Osteoblast (primary cell): ENCODE results near the gene PNPLA2. TPM values are rescaled to one million over a fixed set of nuclear protein-coding genes. Genes with fewer than 3 reads are reported as not detected.

Experiments used
- DNase-seq: peaks from one replicate; pipeline ENCODE4 v3.0.0; 2011; ENCODE audit warnings: low spot score, mixed read lengths; ENCODE audit not compliant: insufficient read length; ENCODE audit errors: missing footprints
- H2AFZ ChIP-seq: 2 replicates; pipeline ENCODE4 v1.6.0; 2011; ENCODE audit warnings: mild to moderate bottlenecking, low read length
- H3K27ac ChIP-seq: 2 replicates; pipeline ENCODE4 v1.5.1; 2011; ENCODE audit warnings: mild to moderate bottlenecking, low read depth, low read length, moderate library complexity
- H3K27me3 ChIP-seq: 2 replicates; pipeline ENCODE4 v1.6.0; 2012; ENCODE audit warnings: mild to moderate bottlenecking, control low read depth, inconsistent platforms, low read length, moderate library complexity; ENCODE audit not compliant: insufficient read depth
- H3K36me3 ChIP-seq: 2 replicates; pipeline ENCODE4 v1.5.1; 2011; ENCODE audit warnings: mild to moderate bottlenecking, low read length, control low read depth, moderate library complexity; ENCODE audit not compliant: insufficient read depth
- H3K4me1 ChIP-seq: 2 replicates; pipeline ENCODE4 v1.5.1; 2011; ENCODE audit warnings: mild to moderate bottlenecking, low read length, control low read depth, moderate library complexity; ENCODE audit not compliant: insufficient read depth
- H3K4me2 ChIP-seq: 2 replicates; pipeline ENCODE4 v1.6.0; 2011; ENCODE audit warnings: mild to moderate bottlenecking, low read length; ENCODE audit not compliant: insufficient read depth
- H3K4me3 ChIP-seq: fragments of 200-600 bp; sonication (generic); 3 replicates; pipeline ENCODE4 v1.5.1; 2012; ENCODE audit warnings: mild to moderate bottlenecking, low read length, inconsistent platforms; ENCODE audit not compliant: insufficient read depth
- H3K79me2 ChIP-seq: 2 replicates; pipeline ENCODE4 v1.6.0; 2012; ENCODE audit warnings: mild to moderate bottlenecking, low read length, control low read depth, inconsistent platforms; ENCODE audit not compliant: insufficient read depth
- H3K9me3 ChIP-seq: 2 replicates; pipeline ENCODE4 v1.5.1; 2011; ENCODE audit warnings: low read depth, low read length, control low read depth
- H4K20me1 ChIP-seq: 2 replicates; pipeline ENCODE4 v1.6.0; 2012; ENCODE audit warnings: mild to moderate bottlenecking, low read length, control low read depth; ENCODE audit not compliant: insufficient read depth
- total RNA-seq: library from RNA; depleted of rRNA; stranded (reverse); fragments of >200 nt; gene quantifications from 2 replicates; pipeline ENCODE4 v1.2.3, GENCODE V29; 2012
- TF ChIP-seq, protein P1 (sequence below): IDR thresholded peaks from 2 replicates; pipeline ENCODE4 v1.5.1; 2011; ENCODE audit warnings: mild to moderate bottlenecking, low read depth, low read length, moderate library complexity; ENCODE audit errors: extremely low read depth

PNPLA2 gene
- total RNA-seq, 1 donor: 32.6 TPM

DNA sequence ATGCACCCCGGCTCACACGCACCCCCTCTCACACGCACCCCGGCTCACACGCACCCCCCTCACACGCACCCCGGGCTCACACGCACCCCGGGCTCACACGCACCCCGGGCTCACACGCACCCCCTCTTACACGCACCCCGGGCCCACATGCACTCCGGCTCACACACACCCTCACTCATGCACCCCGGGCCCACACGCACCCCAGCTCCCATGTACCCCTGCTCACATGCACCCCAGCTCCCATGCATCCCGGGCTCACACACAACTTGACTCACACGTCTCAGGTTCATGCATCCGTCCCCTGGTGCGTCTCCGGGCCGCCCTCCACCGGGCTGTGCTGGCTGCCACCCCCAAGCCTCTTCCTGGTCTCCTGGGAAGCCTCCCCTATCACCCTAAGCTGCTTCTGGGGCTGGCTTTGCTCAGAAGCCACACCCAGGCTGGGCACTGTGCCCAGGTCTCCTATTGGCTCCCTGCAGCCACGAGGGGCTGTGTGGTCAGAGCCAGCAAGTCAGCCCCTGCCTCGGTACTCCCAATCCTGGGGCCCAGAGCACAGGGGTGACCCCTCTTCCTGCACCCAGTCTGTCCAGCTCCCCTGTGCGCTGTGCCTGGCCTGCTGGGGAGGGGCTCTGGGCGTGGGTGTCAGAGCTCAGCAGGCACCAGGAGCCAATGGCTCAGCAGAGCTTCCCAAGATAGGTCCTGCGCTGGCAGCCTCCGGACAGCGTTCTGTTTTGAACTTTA, 40.8 kb downstream of the PNPLA2 start:
- H3K27me3 ChIP-seq: no peaks in the 10 kb centered on the region
- peaks cover 7% of the 10 kb centered on the region for H3K4me1 ChIP-seq
- H4K20me1 ChIP-seq: peaks cover 60% of the 10 kb centered on the region
- H3K9me3 ChIP-seq: no peaks in the 10 kb centered on the region
- H3K4me3 ChIP-seq: peak overlapping the region; percentile 37
- H2AFZ ChIP-seq: no peak overlapping the region
- H3K27ac ChIP-seq: peak overlapping the region; percentile 70
- H3K79me2 ChIP-seq: peaks cover 68% of the 10 kb centered on the region
- H3K4me2 ChIP-seq: peak overlapping the region; percentile 56
- TF ChIP-seq, protein P1, sequence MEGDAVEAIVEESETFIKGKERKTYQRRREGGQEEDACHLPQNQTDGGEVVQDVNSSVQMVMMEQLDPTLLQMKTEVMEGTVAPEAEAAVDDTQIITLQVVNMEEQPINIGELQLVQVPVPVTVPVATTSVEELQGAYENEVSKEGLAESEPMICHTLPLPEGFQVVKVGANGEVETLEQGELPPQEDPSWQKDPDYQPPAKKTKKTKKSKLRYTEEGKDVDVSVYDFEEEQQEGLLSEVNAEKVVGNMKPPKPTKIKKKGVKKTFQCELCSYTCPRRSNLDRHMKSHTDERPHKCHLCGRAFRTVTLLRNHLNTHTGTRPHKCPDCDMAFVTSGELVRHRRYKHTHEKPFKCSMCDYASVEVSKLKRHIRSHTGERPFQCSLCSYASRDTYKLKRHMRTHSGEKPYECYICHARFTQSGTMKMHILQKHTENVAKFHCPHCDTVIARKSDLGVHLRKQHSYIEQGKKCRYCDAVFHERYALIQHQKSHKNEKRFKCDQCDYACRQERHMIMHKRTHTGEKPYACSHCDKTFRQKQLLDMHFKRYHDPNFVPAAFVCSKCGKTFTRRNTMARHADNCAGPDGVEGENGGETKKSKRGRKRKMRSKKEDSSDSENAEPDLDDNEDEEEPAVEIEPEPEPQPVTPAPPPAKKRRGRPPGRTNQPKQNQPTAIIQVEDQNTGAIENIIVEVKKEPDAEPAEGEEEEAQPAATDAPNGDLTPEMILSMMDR: no peak
- peak; percentile 100 for DNase-seq
- peaks cover 3% of the 10 kb centered on the region for H3K36me3 ChIP-seq

DNA sequence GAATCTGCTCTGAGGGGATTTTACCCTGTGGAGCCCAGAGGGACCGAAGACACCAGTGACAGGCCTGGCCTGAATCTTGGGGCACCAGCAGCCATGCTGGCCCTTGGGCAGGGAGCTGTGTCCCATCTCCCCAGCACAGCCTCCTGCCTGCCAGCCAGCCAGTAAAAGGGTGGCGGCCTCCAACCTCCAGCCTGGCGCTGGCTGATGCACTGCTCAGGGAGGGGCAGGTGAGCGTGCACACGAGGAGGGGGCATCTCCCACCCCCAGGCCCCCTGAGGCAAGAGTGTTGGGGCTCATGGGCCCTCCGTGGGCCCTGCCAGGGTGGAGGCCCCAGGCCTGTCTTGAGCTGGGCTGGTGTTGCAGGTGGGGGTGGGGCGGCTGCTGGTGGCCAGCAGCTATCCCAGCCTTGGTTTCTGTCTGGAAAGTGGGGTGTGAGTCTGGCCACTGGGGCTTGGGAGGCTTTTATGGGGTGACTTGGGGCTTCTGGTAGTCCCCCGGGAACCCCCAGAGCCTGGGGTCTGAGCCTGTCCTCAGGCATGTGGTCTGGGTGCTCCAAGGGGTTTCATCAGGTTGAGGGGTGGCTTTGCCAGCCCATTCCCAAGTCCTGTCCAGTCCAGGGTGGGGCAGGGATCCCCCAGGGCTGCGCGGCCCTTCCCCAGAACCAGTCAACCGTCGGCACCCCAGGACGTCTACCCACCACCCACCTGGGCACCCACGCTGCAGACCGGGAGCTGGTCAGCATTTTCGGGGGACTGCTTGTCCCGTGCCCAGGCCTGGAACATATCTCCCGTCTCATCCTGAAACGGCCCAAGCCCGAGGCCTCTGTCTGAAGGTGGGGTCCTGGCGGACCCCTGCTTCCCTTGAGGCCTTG, 41.8 kb downstream of the PNPLA2 start:
- DNase-seq: no peak
- H3K4me2 ChIP-seq: peak overlapping the region; percentile 56
- TF ChIP-seq, protein P1: no peak
- H2AFZ ChIP-seq: no peak overlapping the region
- H3K36me3 ChIP-seq: peaks cover 4% of the 10 kb centered on the region
- H3K27me3 ChIP-seq: no peaks in the 10 kb centered on the region
- no peak overlapping the region for H3K4me3 ChIP-seq
- peaks cover 59% of the 10 kb centered on the region for H3K79me2 ChIP-seq
- H3K9me3 ChIP-seq: no peaks in the 10 kb centered on the region
- H4K20me1 ChIP-seq: peaks cover 56% of the 10 kb centered on the region
- peaks cover 7% of the 10 kb centered on the region for H3K4me1 ChIP-seq
- peak overlapping the region; percentile 70 for H3K27ac ChIP-seq

DNA sequence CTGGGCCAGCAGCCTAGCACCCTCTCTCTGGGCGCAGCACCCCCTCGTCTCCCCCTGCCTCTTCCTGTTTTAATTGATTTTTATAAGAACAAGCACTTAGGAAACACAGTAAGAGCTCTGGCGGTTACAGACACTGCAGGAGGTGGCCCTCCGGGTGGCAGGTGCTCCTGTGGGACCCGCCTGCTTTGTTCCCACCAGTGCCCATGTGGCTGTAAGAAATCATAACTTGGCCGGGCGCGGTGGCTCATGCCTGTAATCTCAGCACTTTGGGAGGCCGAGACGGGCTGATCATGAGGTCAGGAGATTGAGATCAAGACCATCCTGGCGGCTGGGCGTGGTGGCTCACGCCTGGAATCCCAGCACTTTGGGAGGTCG, 42.4 kb downstream of the PNPLA2 start:
- Histone ChIP-seq H3K9me3 (no peaks in the 10 kb centered on the region), H3K27me3 (no peaks in the 10 kb centered on the region), H3K4me3 (no peak overlapping the region), H3K27ac (no peak overlapping the region), H3K4me2 (no peak overlapping the region), H3K36me3 (peaks cover 8% of the 10 kb centered on the region), H3K4me1 (peaks cover 7% of the 10 kb centered on the region), H3K79me2 (peaks cover 54% of the 10 kb centered on the region), H4K20me1 (peaks cover 55% of the 10 kb centered on the region), H2AFZ (no peak overlapping the region)
- DNase-seq: no peak
- TF ChIP-seq, protein P1: no peak

DNA sequence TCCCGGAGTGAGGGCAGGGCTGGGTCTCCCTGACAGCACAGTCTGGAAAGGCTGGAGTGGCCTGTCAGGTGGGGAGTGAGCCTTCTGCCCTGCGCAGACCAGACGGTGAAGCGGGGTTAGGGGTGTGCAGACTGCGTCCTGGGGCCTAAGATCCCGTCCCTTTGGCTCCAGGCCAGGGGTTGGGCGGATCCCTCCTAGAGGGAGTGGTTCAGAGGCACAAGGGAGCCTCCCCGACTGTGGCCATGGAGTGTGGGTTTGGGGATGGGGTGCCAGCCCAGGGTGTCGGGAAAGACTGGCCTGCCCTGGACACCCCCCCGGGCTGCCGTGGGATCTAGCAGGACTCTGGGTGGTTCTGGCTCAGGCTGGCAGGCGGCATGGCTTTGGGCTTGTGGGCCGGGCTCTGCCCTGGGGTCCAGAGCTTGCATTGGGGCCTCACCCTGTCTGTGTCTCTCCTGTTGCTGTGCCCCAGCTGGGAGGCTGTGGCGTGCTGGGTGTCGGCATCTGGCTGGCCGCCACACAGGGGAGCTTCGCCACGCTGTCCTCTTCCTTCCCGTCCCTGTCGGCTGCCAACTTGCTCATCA, 43.5 kb downstream of the PNPLA2 start:
- H3K9me3 ChIP-seq: no peaks in the 10 kb centered on the region
- peaks cover 54% of the 10 kb centered on the region for H4K20me1 ChIP-seq
- peaks cover 7% of the 10 kb centered on the region for H3K4me1 ChIP-seq
- no peak overlapping the region for H2AFZ ChIP-seq
- peaks cover 43% of the 10 kb centered on the region for H3K79me2 ChIP-seq
- H3K36me3 ChIP-seq: peaks cover 13% of the 10 kb centered on the region
- H3K27ac ChIP-seq: no peak overlapping the region
- TF ChIP-seq, protein P1: no peak
- H3K4me2 ChIP-seq: no peak overlapping the region
- H3K4me3 ChIP-seq: no peak overlapping the region
- no peak for DNase-seq
- no peaks in the 10 kb centered on the region for H3K27me3 ChIP-seq
